ENCODE measurements around the gene KLHL10. TPM values are rescaled to one million over a fixed set of nuclear protein-coding genes. Genes with fewer than 3 reads are reported as not detected.

KLHL10 gene
- total RNA-seq, 2 experiments from 2014 or later, result not detected

- Histone ChIP-seq H3K4me1 (ENCODE audit: insufficient read depth, low read length, poor library complexity, severe bottlenecking) (peaks cover 21% of the 10 kb centered on the region), H3K36me3 (ENCODE audit: insufficient read depth, low read length) (peaks cover 26% of the 10 kb centered on the region), H3K4me2 (ENCODE audit: low read length) (peak overlapping the region; percentile 97), H3K27ac (ENCODE audit: low read depth, low read length, poor library complexity, severe bottlenecking) (peak overlapping the region; percentile 82), H3K4me3 (ENCODE audit: low read depth, low read length, poor library complexity, severe bottlenecking) (peak overlapping the region; percentile 92), H3K9me2 (ENCODE audit: insufficient read depth, low read length) (no peaks in the 10 kb centered on the region), H3K9me3 (ENCODE audit: low read length) (no peaks in the 10 kb centered on the region), H3K79me2 (ENCODE audit: insufficient read depth, low read depth, low read length) (peaks cover 53% of the 10 kb centered on the region), H2AFZ (ENCODE audit: low read length) (peak overlapping the region; percentile 69), H4K20me1 (ENCODE audit: insufficient read depth, low read length) (peaks cover 10% of the 10 kb centered on the region; the same call in 1 of the 2 replicates)
- no TSS peak for BruUV-seq (replicated peaks)
- ChIA-PET POLR2A (interaction anchor here (0.9 to 2.6 kb wide), 4 partner anchors 12 to 64 kb away, joined by 3 to 11 read pairs (median 6); partner anchors contain the start of gene KLHL10), CTCF (ENCODE audit: unreplicated experiment) (interaction anchor here (1.0 kb wide), 1 partner anchor 266 kb away, joined by 3 read pairs; no protein-coding TSS in a partner anchor)
- intact Hi-C loops (cut with micrococcal nuclease; ENCODE audit: unreplicated experiment), result no loop called here
- no peak for TF ChIP-seq EZH2phosphoT487 (IDR thresholded peaks at IDR 0.05; ENCODE audit: borderline replicate concordance, low read depth, low read length)
- peak; percentile 26; the same call in 1 of the 2 replicates for TF ChIP-seq CTCF (conservative IDR thresholded peaks at IDR 0.05; ENCODE audit: low read length)
- no peak for DNase-seq (ENCODE audit: low spot score)
Observed at GRCh38 chr17:41864498-41864835, 26.8 kb downstream of the KLHL10 start.

- Histone ChIP-seq H2AFZ (ENCODE audit: low read length) (peak within 1 kb of the TSS; percentile 69), H3K9me2 (ENCODE audit: insufficient read depth, low read length) (no peaks in the 10 kb centered on the region), H3K79me2 (ENCODE audit: insufficient read depth, low read depth, low read length) (peaks cover 47% of the 10 kb centered on the region), H4K20me1 (ENCODE audit: insufficient read depth, low read length) (peaks cover 10% of the 10 kb centered on the region; the same call in 1 of the 2 replicates), H3K4me2 (ENCODE audit: low read length) (peak within 1 kb of the TSS; percentile 97), H3K9me3 (ENCODE audit: low read length) (no peaks in the 10 kb centered on the region), H3K36me3 (ENCODE audit: insufficient read depth, low read length) (peaks cover 32% of the 10 kb centered on the region), H3K27ac (ENCODE audit: low read depth, low read length, poor library complexity, severe bottlenecking) (peak within 1 kb of the TSS; percentile 82), H3K4me1 (ENCODE audit: insufficient read depth, low read length, poor library complexity, severe bottlenecking) (peaks cover 21% of the 10 kb centered on the region), H3K4me3 (ENCODE audit: low read depth, low read length, poor library complexity, severe bottlenecking) (peak within 1 kb of the TSS; percentile 92)
- no peak for TF ChIP-seq EZH2phosphoT487 (IDR thresholded peaks at IDR 0.05; ENCODE audit: borderline replicate concordance, low read depth, low read length)
- TF ChIP-seq CTCF (conservative IDR thresholded peaks at IDR 0.05; ENCODE audit: low read length), result no peak
- intact Hi-C loops (cut with micrococcal nuclease; ENCODE audit: unreplicated experiment), result loop anchor here (5.0 kb wide), 1 partner anchor 128 kb away; no protein-coding TSS in a partner anchor
- no TSS peak for BruUV-seq (replicated peaks)
- peak; percentile 92 for DNase-seq (ENCODE audit: low spot score)
- CTCF ChIA-PET (ENCODE audit: unreplicated experiment), result interaction anchor here (1.0 kb wide), 1 partner anchor 266 kb away, joined by 3 read pairs; no protein-coding TSS in a partner anchor
- POLR2A ChIA-PET, result interaction anchor here (0.7 to 2.6 kb wide), 7 partner anchors 12 to 64 kb away, joined by 3 to 11 read pairs (median 3); partner anchors contain the start of gene KLHL10
Observed at GRCh38 chr17:41864836-41865595, 27.4 kb downstream of the KLHL10 start, which contains the start of gene KLHL11. TSS of gene KLHL11 (minus strand) at chr17:41865423. CDS start at chr17:41865370, 53 bp downstream.
